HuH-7.5 (cell line): ENCODE results near the gene SCYL3.
"Not testable (repeated sequence)": the region's sequence is repeated elsewhere in the genome, so short reads cannot be mapped to it uniquely, and the experiment has no call there.

ENCODE experiments used
- DNase-seq: peaks from one replicate; pipeline ENCODE4 v3.0.0; 2011; ENCODE audit warnings: low spot score

The SCYL3 gene

DNA sequence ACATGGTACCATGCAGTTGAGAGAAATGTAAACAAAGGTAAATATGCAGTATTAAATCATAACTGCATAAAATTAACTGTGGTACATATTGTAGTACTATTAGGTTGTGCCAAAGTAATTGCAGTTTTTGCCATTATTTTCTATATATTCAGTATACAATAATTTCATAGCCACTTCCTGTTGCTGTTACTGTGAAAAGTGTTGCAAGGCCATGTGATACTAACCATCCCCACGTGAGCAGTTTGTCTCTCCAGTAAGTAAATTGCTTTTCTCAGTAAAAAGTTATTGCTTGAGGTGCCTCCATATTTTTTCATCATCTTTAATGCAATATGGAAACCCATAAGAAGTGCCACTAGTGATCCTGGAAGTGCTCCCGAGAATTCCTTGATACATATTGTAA lies 79.4 kb downstream of the SCYL3 start:
- DNase-seq: no peak

DNA sequence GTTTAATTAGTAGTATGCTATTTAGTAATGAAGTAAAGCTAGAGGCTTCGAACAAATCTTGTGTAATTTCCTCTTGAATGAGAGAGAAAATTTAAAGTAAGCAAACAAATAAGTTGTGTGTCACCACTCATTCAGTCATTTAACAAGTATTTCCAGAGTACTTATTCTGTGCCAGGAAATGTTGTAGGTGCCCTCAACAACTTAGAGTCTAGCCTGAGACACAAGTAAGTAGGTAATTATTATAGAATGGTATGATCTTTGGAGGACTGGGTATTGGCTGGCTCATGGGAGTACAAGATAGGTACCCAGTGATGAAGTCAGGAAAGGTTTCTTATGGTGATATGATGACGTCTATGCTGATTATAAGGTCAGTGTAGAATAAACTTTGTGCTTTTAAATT lies 81.6 kb downstream of the SCYL3 start:
- no peak for DNase-seq

DNA sequence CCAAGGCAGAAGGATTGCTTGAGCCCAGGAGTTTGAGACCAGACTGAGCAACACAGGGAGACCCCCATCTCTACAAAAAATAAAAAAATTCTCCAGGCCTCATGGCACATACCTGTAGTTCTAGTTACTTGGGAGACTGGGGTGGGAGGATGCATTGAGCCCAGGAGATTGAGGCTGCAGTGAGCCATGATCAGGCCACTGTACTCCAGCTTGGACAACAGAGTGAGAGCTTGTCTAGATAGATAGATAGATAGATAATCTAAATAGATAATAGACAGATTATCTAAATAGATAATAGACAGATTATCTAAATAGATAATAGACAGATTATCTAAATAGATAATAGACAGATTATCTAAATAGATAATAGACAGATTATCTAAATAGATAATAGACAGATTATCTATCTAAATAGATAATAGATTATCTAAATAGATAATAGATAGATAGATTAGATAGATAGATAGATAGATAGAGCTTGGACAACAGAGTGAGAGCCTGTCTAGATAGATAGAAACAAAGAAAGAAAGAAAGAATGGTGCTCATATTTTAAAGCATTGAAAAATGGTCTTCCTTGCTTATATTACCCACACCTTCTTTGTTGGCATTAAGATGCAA lies 82.2 kb downstream of the SCYL3 start:
- not testable (repeated sequence) for DNase-seq

DNA sequence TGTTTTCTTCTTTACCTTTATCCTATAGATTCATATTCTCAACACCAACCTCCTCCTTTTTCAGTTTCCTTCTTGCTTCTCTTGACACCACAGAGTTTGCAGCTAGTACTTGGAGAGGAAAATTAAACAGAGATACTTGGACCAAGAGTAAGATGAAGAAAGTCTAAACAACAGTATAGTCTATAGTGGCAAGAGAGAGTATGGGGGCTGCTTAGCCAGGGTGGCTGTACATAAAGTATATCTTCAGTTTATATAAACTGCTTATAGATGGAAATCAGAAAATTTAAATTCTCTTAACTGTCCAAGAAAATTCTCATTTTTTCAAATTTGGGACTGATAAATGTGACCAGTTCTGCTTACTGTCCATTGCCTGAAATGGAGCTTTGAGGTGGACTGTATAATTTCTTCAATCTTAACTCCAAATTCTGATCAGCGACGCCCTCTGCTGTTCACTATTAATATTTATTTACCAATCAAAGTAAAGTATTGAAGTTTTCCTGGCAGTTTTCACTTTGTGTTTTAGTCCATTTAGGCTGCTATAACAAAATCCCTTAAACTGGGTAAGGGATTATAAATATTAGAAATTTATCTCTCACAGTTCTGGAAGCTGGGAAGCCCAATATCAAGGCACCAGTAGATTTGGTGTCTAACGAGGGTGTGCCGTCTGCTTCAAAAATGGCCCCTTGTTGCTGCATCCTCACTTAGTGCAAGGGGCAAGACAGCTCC lies 84.2 kb downstream of the SCYL3 start:
- DNase-seq: peak; percentile 8

DNA sequence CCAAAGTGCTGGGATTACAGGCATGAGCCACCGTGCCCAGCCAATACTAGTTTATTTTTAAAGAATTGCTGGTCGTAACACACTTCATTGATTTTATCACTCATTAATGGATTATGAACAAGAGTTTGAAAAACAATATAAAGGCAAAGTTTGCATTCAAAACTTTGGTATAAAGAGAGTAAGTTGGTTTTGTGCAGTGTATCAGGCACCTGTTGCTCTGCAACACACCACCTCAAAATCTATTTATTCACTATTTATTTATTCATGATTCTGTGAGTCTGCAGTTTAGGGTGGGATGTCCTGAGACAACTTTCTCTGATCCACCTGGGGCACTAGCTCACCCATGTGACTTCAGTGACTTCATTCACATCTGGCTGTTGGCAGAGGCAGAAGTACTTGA lies 88.8 kb downstream of the SCYL3 start:
- DNase-seq: no peak

DNA sequence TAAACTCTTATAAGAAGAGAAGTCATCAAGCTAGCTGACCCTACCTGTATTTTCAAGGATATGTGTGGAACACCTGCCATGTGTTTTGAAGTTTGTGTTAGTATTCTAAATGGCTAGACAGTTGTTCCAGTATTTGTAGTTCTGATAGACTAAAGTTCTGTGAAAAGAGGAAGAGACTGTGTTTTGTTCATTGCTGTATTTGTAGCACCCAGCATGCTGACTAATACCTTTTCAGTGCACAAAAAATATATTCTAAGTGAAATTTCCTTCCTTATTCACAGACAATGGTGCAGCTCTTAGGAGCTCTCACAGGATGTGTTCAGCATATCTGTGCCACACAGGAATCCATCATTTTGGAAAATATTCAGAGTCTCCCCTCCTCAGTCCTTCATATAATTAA lies 90.8 kb downstream of the SCYL3 start:
- no peak for DNase-seq
